Myocyte (in vitro differentiated cells): ENCODE data around the gene GUCY2C. TPM values are rescaled to one million over a fixed set of nuclear protein-coding genes. Genes with fewer than 3 reads are reported as not detected.
A peak's percentile ranks its signal among the peaks of the same experiment; 100 is the strongest.

Experiments used
- DNase-seq: peaks from one replicate; pipeline ENCODE4 v3.0.0-alpha.2; 2012; ENCODE audit warnings: low read depth
- total RNA-seq: library from RNA; depleted of rRNA; stranded (reverse); fragments of >200 nt; gene quantifications from 2 replicates; pipeline ENCODE4 v1.2.3, GENCODE V29; 2014

The GUCY2C gene
- total RNA-seq, 1 donor from 2014 or later, result not detected

GRCh38 chr12:14575585-14575984 is 120.8 kb downstream of the GUCY2C start:
- DNase-seq, result no peak

DNA sequence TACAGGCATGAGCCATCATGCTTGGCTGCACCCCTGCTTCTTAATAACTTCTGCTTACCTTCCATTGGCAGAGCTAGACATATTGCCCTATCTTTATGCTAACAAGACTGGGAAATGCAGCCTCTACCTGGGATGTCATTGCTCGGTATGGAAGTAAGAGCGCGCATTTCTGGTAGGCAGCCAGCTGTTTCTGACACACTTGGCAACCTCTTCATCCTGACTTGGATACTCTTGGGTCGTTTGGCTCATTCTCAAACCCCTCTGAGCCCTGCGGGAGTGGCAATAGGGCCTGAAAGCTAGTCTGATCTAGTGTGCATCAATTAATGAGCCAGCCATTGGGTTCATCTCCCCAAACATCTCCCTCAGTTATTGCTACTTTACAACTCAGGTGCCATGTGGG is 123.3 kb downstream of the GUCY2C start:
- no peak for DNase-seq

- DNase-seq, result no peak
These were observed 124.0 kb downstream of the GUCY2C start for GRCh38 chr12:14572401-14572800.

DNA sequence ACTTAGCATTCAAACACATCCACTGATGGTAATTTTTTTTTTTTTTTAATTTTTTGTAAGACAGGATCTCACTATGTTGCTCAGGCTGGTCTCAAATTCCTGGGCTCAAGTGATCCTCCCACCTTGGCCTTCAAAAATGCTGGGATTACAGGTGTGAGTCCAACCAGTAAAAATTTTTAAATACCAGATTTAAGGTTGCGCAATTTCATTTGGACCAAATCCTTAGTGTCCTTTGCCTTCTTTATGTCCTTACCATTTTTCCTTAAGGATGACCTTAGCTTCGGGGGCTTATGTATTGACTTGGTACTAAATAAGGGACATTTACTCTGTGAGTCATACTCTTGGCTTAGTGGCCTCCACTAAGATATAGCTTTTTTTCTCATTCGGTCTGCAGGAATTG is 124.6 kb downstream of the GUCY2C start:
- DNase-seq, result no peak

GRCh38 chr12:14570231-14570630 is 126.2 kb downstream of the GUCY2C start:
- DNase-seq, result no peak

DNA sequence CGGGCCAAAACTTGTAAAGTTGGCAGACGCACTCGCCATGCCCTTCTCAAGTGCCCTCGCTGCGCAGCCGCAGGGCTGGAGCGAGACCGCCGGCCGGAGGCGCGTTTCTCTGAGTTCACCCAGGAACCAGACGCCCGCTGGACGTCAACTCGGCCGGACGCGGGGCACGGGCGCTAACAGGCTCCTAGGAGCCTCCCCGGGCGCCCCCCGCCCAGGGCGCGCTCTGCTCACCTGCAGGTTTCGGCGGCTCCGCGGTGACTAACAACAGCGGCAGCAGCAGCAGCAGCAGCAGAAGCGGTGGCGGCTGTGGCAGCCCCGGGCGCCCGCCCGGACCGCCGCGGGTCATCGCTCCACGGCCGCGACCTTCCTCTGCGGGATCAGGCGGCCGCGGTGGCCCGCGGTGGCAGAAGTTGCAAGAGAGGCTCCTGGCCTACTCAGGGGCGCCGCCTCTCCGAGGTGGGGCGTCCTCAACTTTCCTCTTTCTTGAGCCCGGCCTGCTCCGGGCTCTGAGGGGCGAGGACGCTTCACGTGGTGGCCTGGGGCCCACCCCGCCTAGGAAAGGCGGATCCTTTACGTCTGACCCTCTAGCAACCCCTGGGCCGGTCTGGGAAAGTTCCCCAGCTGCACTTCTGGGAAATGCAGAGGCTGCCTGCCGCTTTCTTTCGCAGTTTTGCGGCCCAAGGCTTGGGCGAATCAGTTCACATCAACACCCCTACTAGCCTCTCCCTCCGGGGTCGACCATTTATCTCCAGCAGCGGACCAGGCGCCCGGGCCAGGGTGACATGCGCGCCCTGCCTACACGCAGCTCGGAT is 128.8 kb downstream of the GUCY2C start, which contains the start of gene PLBD1:
Gene PLBD1, minus strand, starts transcription at position 533 of the 812 bp plus-strand sequence. Its CDS starts 187 bp downstream, at position 346.
- peak; percentile 21 for DNase-seq

DNA sequence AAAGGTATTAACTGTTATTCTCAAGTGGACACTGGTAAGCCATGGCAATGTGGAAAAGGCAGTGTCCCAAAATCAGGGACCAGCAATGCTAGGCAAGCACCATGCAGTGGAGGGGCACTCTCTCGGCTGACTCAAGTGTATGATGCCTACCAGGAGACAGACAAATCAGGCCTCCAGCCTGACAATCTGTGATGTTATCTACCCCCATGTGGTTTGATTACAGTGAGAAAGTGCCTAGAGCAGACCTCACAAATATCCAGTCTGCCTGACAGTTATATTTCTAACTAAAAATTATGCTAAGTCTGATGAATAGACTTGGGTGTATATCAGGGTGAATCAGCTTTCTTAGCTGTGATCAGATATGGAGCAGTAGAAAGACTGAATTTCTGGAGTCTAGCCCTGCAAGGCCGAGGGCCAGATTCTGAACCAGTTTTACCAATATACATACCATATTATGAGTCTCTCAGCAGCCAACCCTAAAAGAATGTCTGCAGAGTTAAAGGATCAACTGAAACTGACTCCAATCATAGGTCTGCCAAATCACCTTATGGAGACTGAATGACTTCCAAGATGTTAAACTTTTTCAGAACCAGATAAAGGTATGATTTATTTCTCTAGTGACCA is 132.0 kb downstream of the GUCY2C start:
- no peak for DNase-seq

GRCh38 chr12:14563046-14563445 is 133.4 kb downstream of the GUCY2C start:
- DNase-seq, result no peak

Other genes starting within 250 kb of the GUCY2C start
- gene PLBD1, start 128.7 kb downstream of the GUCY2C start, total RNA-seq, result 0.19 and 0.21 TPM in 2 replicates
- gene WBP11, start 106.9 kb upstream of the GUCY2C start, total RNA-seq, result 20.5 and 26.5 TPM in 2 replicates
- 1.5 and 1.8 TPM in 2 replicates for gene C12orf60, start 107.1 kb upstream of the GUCY2C start, total RNA-seq
- gene SMCO3, start 117.6 kb upstream of the GUCY2C start, total RNA-seq, result not detected in 2 replicates
- not detected in 2 replicates for gene ART4, start 146.9 kb upstream of the GUCY2C start, total RNA-seq
- not detected in 2 replicates for gene MGP, start 189.3 kb upstream of the GUCY2C start, total RNA-seq
- 0.47 TPM in 1 of 2 replicates, not detected in the other for gene ERP27, start 241.9 kb upstream of the GUCY2C start, total RNA-seq